ENCODE data around the gene PTPRG. TPM values are rescaled to one million over a fixed set of nuclear protein-coding genes. Genes with fewer than 3 reads are reported as not detected.

PTPRG gene
- total RNA-seq, 1 experiment from 2014 or later = 69.3 TPM

GRCh38 chr3:62084558-62084957 lies 523.2 kb downstream of the PTPRG start:
- Histone ChIP-seq H2AFZ (ENCODE audit: low read length) (no peak overlapping the region), H2AK5ac (ENCODE audit: insufficient read length, low read length) (no peak overlapping the region), H2BK20ac (ENCODE audit: low read depth, low read length, poor library complexity, severe bottlenecking) (no peak overlapping the region), H3K4me2 (ENCODE audit: insufficient read depth, insufficient read length, low read length) (no peak overlapping the region), H4K5ac (ENCODE audit: insufficient read length, low read depth, low read length) (no peak overlapping the region), H2BK15ac (ENCODE audit: low read depth, low read length) (no peak overlapping the region), H4K91ac (ENCODE audit: insufficient read length, low read depth, low read length) (no peak overlapping the region), H3K9me3 (ENCODE audit: control insufficient read depth, low read depth, low read length) (no peaks in the 10 kb centered on the region), H3K23me2 (ENCODE audit: insufficient read length, low read depth, low read length, poor library complexity, severe bottlenecking) (no peaks in the 10 kb centered on the region), H3K27ac (ENCODE audit: insufficient read length, low read depth, low read length) (no peak overlapping the region), H3K79me1 (ENCODE audit: insufficient read depth, low read depth, low read length, poor library complexity, severe bottlenecking) (no peaks in the 10 kb centered on the region), H3K23ac (ENCODE audit: insufficient read length, low read depth, low read length) (no peak overlapping the region), H2BK5ac (ENCODE audit: insufficient read length, low read length) (no peak overlapping the region), H4K8ac (replicated peaks; ENCODE audit: insufficient read length, low read depth, low read length) (no peak overlapping the region), H3K18ac (ENCODE audit: insufficient read length, low read depth, low read length) (no peak overlapping the region), H2BK120ac (ENCODE audit: low read depth, low read length, poor library complexity, severe bottlenecking) (no peak overlapping the region), H3K4me1 (ENCODE audit: insufficient read depth, low read length) (peaks cover 2% of the 10 kb centered on the region; the same call in 1 of the 2 replicates), H3K79me2 (ENCODE audit: insufficient read depth, low read length) (no peaks in the 10 kb centered on the region), H3K14ac (ENCODE audit: insufficient read depth, low read length) (no peak overlapping the region), H3K27me3 (ENCODE audit: insufficient read depth, low read length) (no peaks in the 10 kb centered on the region), H2BK12ac (ENCODE audit: insufficient read length, low read depth, low read length) (no peak overlapping the region), H3K56ac (ENCODE audit: insufficient read length, low read depth, low read length) (no peak overlapping the region), H3K4ac (ENCODE audit: low read depth, low read length) (no peak overlapping the region), H3T11ph (ENCODE audit: low read length) (no peak overlapping the region), H3K9ac (ENCODE audit: extremely low read depth, insufficient read length, low read length) (no peak overlapping the region), H4K20me1 (ENCODE audit: control insufficient read depth, insufficient read depth, insufficient read length) (no peaks in the 10 kb centered on the region)
- no peak for DNase-seq
- no peaks in the 10 kb centered on the region; a peak in 1 of 5 replicates for H3K9me3 Mint-ChIP-seq
- no peak for TF ChIP-seq CTCF (conservative IDR thresholded peaks at IDR 0.05)
- H3K27me3 Mint-ChIP-seq (ENCODE audit: low read depth) = no peaks in the 10 kb centered on the region
- H3K27ac Mint-ChIP-seq = no peak overlapping the region
- WGBS (ENCODE audit: extremely low coverage, insufficient read length, low lambda C conversion rate) = no CpG with 5 or more reads among the region's 2 CpGs
- no peak overlapping the region for H3K4me3 Mint-ChIP-seq
- H3K36me3 Mint-ChIP-seq (ENCODE audit: insufficient read depth in 1 of 3, low read depth in 3 of 3) = peaks cover 0 to 2% (median 1%) of the 10 kb centered on the region in 3 experiments; a peak in 3 of 7 replicates
- H3K4me1 Mint-ChIP-seq = peaks cover 9 to 12% of the 10 kb centered on the region in 2 experiments
